ENCODE measurements around the gene ZNF441. TPM values are rescaled to one million over a fixed set of nuclear protein-coding genes. Genes with fewer than 3 reads are reported as not detected.

Gene ZNF441
- total and polyA plus RNA-seq, 2 of the 13 experiments (the other 11 are each of a cell fraction or from before 2014, with no cell fraction given): 2.8 to 10.0 TPM

DNA sequence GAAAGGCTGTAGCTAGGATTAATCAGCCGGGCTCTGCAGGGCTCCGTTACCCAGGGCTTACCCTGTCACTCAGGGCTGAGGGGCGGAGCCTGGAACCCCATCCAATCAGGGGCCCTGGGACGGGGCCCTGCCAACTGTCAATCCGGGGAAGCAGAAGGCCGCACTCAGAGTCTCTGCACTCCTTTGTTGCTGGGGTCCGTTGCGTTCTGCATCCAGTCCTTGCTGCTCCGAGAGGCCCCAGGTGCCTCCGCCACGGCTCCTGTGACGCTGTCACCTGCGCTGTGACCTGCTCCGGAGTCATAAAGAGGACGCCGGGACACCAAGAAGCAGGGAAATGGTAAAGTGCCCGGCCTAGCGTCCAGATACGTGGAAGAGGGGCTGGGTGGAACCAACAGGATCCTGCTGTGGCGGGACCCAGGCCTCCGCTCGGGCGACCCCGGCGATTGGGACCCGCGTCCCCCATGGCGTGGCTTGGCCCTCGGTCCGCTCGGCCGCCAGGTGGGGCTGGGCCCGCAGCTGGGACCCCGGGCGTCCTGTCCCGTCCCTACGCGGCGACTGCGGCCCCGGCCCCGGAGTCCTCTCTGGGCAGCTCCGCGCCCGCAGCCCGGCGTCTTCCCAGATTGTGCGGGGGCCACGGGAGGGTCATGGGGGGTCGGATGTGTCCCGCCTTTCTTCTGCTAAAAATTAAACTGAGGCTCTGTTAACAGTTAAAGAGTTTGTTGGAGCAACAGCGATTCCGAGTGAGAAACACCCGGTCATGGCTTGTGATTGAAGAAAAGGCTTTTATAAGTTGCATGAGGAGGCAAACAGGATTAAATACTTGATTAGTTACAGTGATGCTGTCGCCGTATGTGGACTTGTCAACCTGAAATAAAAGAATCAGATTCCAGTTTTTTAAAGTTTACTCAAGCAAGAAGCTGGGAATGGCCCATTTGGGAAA lies 31.9 kb downstream of the ZNF441 start, which contains the start of gene ZNF491 (continued):
- TF ChIP-seq PRDM4 (CRISPR knock-in tag; IDR thresholded peaks at IDR 0.05; ENCODE audit: borderline replicate concordance): no peak
- no peak for TF ChIP-seq FOXA3 (CRISPR knock-in tag; IDR thresholded peaks at IDR 0.05)
- peak; percentile 74; the same call in 1 of the 2 replicates for TF ChIP-seq ZNF790 (CRISPR knock-in tag; IDR thresholded peaks at IDR 0.05; ENCODE audit: borderline replicate concordance)
- no peak for TF ChIP-seq JUN (CRISPR knock-in tag; IDR thresholded peaks at IDR 0.05)
- TF ChIP-seq ZNF678 (CRISPR knock-in tag; IDR thresholded peaks at IDR 0.05): no peak; the same call in 1 of the 2 replicates
- TF ChIP-seq ZNF260 (CRISPR knock-in tag; IDR thresholded peaks at IDR 0.05; ENCODE audit: borderline replicate concordance, low read depth): no peak
- TF ChIP-seq ZNF407 (CRISPR knock-in tag; IDR thresholded peaks at IDR 0.05; ENCODE audit: not compliant biosample characterization): peak; percentile 80
- TF ChIP-seq TCF12 (IDR thresholded peaks at IDR 0.05): no peak
- no peak for TF ChIP-seq TCF12 (CRISPR knock-in tag; IDR thresholded peaks at IDR 0.05)
- peak; percentile 66 for TF ChIP-seq KMT2A (CRISPR knock-in tag; IDR thresholded peaks at IDR 0.05)
- TF ChIP-seq, protein P1, sequence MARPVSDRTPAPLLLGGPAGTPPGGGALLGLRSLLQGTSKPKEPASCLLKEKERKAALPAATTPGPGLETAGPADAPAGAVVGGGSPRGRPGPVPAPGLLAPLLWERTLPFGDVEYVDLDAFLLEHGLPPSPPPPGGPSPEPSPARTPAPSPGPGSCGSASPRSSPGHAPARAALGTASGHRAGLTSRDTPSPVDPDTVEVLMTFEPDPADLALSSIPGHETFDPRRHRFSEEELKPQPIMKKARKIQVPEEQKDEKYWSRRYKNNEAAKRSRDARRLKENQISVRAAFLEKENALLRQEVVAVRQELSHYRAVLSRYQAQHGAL (CRISPR knock-in tag; IDR thresholded peaks at IDR 0.05; ENCODE audit: not compliant biosample characterization): no peak
- TF ChIP-seq SUZ12 (IDR thresholded peaks at IDR 0.05; ENCODE audit: low read depth, low read length): no peak
- TF ChIP-seq HOXA9 (CRISPR knock-in tag; IDR thresholded peaks at IDR 0.05; ENCODE audit: borderline replicate concordance): no peak
- TF ChIP-seq CCDC6 (CRISPR knock-in tag; IDR thresholded peaks at IDR 0.05): no peak
- TF ChIP-seq ZNF761 (CRISPR knock-in tag; conservative IDR thresholded peaks at IDR 0.05): no peak
- no peak for TF ChIP-seq PLRG1 (conservative IDR thresholded peaks at IDR 0.05)
- peak; percentile 79 for TF ChIP-seq YEATS4 (CRISPR knock-in tag; IDR thresholded peaks at IDR 0.05; ENCODE audit: borderline replicate concordance)
- 0 out of 2 replicates have a peak, but pooled peaks have one; percentile 54 for TF ChIP-seq ZNF441 (CRISPR knock-in tag; IDR thresholded peaks at IDR 0.05; ENCODE audit: borderline replicate concordance)

Data from HepG2 (cell line).